Peyer's patch (tissue), 4 donors: ENCODE measurements around the gene A2M.

Experiments
- CTCF ChIP-seq, 6 experiments: fragments of 450-650 bp in 4 of 6; fragments of 200-600 bp in 2 of 6; sonication (generic) in 1 of 6; IDR thresholded peaks; one replicate each; pipeline ENCODE4 v1.5.1; 2017 to 2019; ENCODE audit warnings: antibody characterized with exemption in 6 of 6, mild to moderate bottlenecking in 3 of 6, moderate library complexity in 1 of 6
- POLR2A ChIP-seq, 2 donors: fragments of 450-650 bp; IDR thresholded peaks; one replicate each; pipeline ENCODE4 v1.5.1; 2017; ENCODE audit warnings: antibody characterized with exemption in 2 of 2, mild to moderate bottlenecking in 2 of 2, moderate library complexity in 2 of 2

- TF ChIP-seq POLR2A (IDR thresholded peaks at IDR 0.05), result no peak
- no peak for TF ChIP-seq CTCF (IDR thresholded peaks at IDR 0.05)
Measured at GRCh38 chr12:9077152-9078031, 38.3 kb downstream of the A2M start.
